ENCODE results near the gene BTBD2.
A peak's percentile ranks its signal among the peaks of the same experiment; 100 is the strongest.

Gene BTBD2

GRCh38 chr19:2056837-2057192 lies 41.3 kb upstream of the BTBD2 start:
- TF ChIP-seq CTCF (IDR thresholded peaks at IDR 0.05; ENCODE audit: low read depth, low read length, missing control alignments) = no peak
- no peak for DNase-seq (ENCODE audit: extremely low read depth, low read depth)
- H3K4me3 ChIP-seq (replicated peaks; ENCODE audit: low read depth, low read length) = no peak overlapping the region

DNA sequence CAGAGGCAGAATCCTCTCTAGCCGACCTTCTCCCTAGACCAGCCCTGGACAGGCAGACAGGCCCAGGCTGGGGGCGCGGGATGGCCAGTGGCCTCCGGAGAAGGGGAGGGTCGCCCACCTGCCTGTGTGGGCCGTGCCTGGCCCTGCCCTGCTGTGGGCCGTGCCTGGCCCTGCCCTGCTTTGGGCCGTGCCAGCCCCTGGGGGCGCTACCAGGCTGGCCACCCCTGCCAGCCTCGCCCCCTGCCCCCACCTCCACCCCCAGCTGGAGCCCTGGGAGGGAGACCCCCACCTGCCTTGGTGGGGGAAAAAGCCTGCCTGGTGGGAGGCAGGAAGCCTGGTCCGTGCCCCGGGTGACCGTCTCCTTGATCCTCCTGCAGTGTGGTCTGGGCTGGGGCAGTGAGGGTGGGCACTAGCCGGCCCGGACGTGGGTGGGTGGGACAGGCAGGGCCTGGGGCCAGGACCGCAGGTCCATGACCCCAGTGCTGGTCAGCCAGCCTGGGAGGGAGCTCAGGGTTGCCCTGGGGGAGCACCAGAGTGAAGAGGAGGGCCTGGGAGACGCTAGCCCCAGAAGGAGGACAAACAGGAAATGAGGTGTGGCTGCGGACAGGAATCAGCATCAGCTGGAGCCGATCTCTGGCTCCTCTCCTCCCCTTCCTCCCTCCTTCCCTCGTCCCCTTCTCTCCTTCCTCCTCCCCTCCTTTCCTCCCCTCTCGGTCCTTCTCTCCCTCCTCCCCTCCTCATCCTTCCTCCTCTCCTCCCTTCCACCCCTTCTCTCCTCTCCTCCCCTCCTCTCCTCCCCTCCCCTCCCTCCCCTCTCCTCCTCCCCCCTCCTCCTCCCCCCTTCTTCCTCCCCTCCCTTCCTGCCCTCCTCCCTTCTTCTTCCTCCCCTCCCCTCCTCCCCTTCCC lies 40.7 kb upstream of the BTBD2 start:
- DNase-seq (ENCODE audit: extremely low read depth, low read depth) = peak; percentile 69
- TF ChIP-seq CTCF (IDR thresholded peaks at IDR 0.05; ENCODE audit: low read depth, low read length, missing control alignments) = no peak
- H3K4me3 ChIP-seq (replicated peaks; ENCODE audit: low read depth, low read length) = 0 out of 2 replicates have a peak overlapping the region, but pooled peaks have one; percentile 16

- no peak for TF ChIP-seq CTCF (IDR thresholded peaks at IDR 0.05; ENCODE audit: low read depth, low read length, missing control alignments)
- no peak for DNase-seq (ENCODE audit: extremely low read depth, low read depth)
- H3K4me3 ChIP-seq (replicated peaks; ENCODE audit: low read depth, low read length) = no peak overlapping the region
These were observed 39.2 kb upstream of the BTBD2 start for GRCh38 chr19:2054763-2055162.

- no peak for DNase-seq (ENCODE audit: extremely low read depth, low read depth)
- no peak for TF ChIP-seq CTCF (IDR thresholded peaks at IDR 0.05; ENCODE audit: low read depth, low read length, missing control alignments)
- no peak overlapping the region for H3K4me3 ChIP-seq (replicated peaks; ENCODE audit: low read depth, low read length)
These were observed 38.3 kb upstream of the BTBD2 start for GRCh38 chr19:2053601-2054389.

DNA sequence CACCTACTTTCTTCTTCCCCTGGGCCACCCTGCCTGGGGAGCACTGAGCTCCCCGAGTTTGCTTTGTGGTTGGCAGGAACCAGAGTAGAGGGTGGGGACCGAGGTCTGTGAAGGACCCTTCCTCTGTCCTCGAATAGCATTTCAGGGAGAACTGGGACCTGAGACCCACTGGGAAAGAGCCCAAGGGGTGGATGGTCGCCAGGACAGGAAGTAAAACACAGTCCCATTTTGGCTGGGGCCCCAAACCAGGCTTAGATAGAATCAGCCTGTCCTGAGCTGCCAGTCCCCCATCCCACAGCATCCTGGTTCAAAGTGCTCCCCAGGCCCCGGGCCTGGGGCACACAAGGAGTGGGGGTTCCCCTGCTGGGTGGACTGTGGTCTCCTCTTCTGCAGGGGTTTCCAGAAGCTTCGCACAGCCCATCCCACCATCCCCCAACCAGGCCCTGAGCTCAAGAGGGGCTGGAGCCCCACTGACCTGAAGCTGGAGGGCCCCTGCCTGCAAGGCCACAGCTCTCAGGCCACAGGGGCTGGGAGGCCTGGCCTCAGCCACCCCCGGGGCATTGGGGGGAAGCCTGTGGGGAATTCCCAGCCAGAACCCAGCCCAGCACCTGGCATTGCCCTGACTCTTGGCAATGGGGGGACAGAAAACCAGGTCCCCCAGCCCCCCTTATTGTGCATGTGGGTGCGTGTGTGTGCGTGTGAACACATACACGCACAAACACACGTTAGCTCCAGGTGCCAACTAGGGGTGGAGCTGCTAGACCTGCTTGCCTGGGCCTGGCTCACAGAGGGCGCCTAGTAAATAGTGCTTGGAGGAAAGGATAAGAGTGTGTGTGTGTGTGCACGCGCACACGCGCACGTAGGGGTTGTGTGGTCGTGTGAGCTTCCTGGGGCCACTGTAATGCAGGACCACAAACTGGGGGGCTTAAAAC lies 36.5 kb upstream of the BTBD2 start:
- no peak for DNase-seq (ENCODE audit: extremely low read depth, low read depth)
- no peak for TF ChIP-seq CTCF (IDR thresholded peaks at IDR 0.05; ENCODE audit: low read depth, low read length, missing control alignments)
- peak overlapping the region; percentile 69; the same call in 1 of the 2 replicates for H3K4me3 ChIP-seq (replicated peaks; ENCODE audit: low read depth, low read length)

Measured in HFF-Myc (cell line).